Neutrophil (primary cell): ENCODE measurements around the gene SH3RF1.

ENCODE experiments used
- H3K27ac ChIP-seq: fragments of 200-600 bp; sonication (generic); 2 replicates; pipeline ENCODE4 v1.5.1; 2016; ENCODE audit warnings: mild to moderate bottlenecking, moderate library complexity
- H3K27me3 ChIP-seq: fragments of 200-600 bp; sonication (generic); 2 replicates; pipeline ENCODE4 v1.6.0; 2016; ENCODE audit warnings: mild to moderate bottlenecking
- H3K36me3 ChIP-seq: fragments of 200-600 bp; sonication (generic); 2 replicates; pipeline ENCODE4 v1.5.1; 2017
- H3K4me1 ChIP-seq, 2 experiments: fragments of 200-600 bp in 1 of 2; sonication (generic) in 1 of 2; 1 replicate in 1 of 2; 2 replicates in 1 of 2; pipeline versions ENCODE4 v1.5.1 to v1.6.1; 2013 to 2016; ENCODE audit warnings: low read depth in 1 of 2, low read length in 1 of 2, mild to moderate bottlenecking in 1 of 2, moderate library complexity in 1 of 2; ENCODE audit not compliant: control insufficient read depth in 1 of 2, insufficient read depth in 1 of 2
- H3K4me3 ChIP-seq, 2 experiments: fragments of 200-600 bp in 1 of 2; sonication (generic) in 1 of 2; 1 replicate in 1 of 2; 2 replicates in 1 of 2; pipeline ENCODE4 v1.5.1; 2013 to 2016; ENCODE audit warnings: low read depth in 1 of 2, low read length in 1 of 2, mild to moderate bottlenecking in 1 of 2, moderate library complexity in 1 of 2
- H3K9me3 ChIP-seq: fragments of 200-600 bp; sonication (generic); 2 replicates; pipeline ENCODE4 v1.5.1; 2016
- CTCF ChIP-seq: fragments of 200-600 bp; sonication (generic); IDR thresholded peaks from 2 replicates; pipeline ENCODE4 v1.5.1; 2016; ENCODE audit warnings: antibody characterized with exemption

The SH3RF1 gene

GRCh38 chr4:169249214-169249973 is 21.4 kb downstream of the SH3RF1 start:
- Histone ChIP-seq H3K9me3 (no peaks in the 10 kb centered on the region), H3K36me3 (no peaks in the 10 kb centered on the region), H3K4me1 (peaks cover 0 to 9% of the 10 kb centered on the region in 2 experiments), H3K27ac (no peak overlapping the region), H3K4me3 (no peak overlapping the region), H3K27me3 (no peaks in the 10 kb centered on the region)
- TF ChIP-seq CTCF, result no peak

- Histone ChIP-seq H3K27me3 (no peaks in the 10 kb centered on the region), H3K27ac (no peak overlapping the region), H3K4me3 (no peak overlapping the region), H3K4me1 (peaks cover 0 to 9% of the 10 kb centered on the region in 2 experiments), H3K36me3 (no peaks in the 10 kb centered on the region), H3K9me3 (no peaks in the 10 kb centered on the region)
- no peak for TF ChIP-seq CTCF
Observed at GRCh38 chr4:169248645-169249044, 22.1 kb downstream of the SH3RF1 start.

GRCh38 chr4:169246957-169247396 is 23.8 kb downstream of the SH3RF1 start:
- H3K4me3 ChIP-seq, result no peak overlapping the region
- peaks cover 0 to 9% of the 10 kb centered on the region in 2 experiments for H3K4me1 ChIP-seq
- no peak overlapping the region for H3K27ac ChIP-seq
- no peaks in the 10 kb centered on the region for H3K36me3 ChIP-seq
- no peak for TF ChIP-seq CTCF
- H3K27me3 ChIP-seq, result no peaks in the 10 kb centered on the region
- no peaks in the 10 kb centered on the region for H3K9me3 ChIP-seq

GRCh38 chr4:169246279-169246678 is 24.5 kb downstream of the SH3RF1 start:
- no peak for TF ChIP-seq CTCF
- H3K4me3 ChIP-seq, result no peak overlapping the region
- H3K27ac ChIP-seq, result no peak overlapping the region
- peaks cover 6 to 15% of the 10 kb centered on the region in 2 experiments for H3K4me1 ChIP-seq
- no peaks in the 10 kb centered on the region for H3K36me3 ChIP-seq
- H3K27me3 ChIP-seq, result no peaks in the 10 kb centered on the region
- H3K9me3 ChIP-seq, result no peaks in the 10 kb centered on the region

GRCh38 chr4:169245061-169245460 is 25.7 kb downstream of the SH3RF1 start:
- no peaks in the 10 kb centered on the region for H3K27me3 ChIP-seq
- peaks cover 6 to 16% of the 10 kb centered on the region in 2 experiments for H3K4me1 ChIP-seq
- TF ChIP-seq CTCF, result no peak
- no peak overlapping the region for H3K27ac ChIP-seq
- H3K4me3 ChIP-seq, result no peak overlapping the region
- no peaks in the 10 kb centered on the region for H3K9me3 ChIP-seq
- H3K36me3 ChIP-seq, result no peaks in the 10 kb centered on the region
